COLO668 (cell line): ENCODE results near the gene PTCD2.

Experiments
- DNase-seq: peaks from one replicate; lab custom pipeline; 2025; ENCODE audit not compliant: unreplicated experiment; lab: John Stamatoyannopoulos, UW

PTCD2 gene, protein sequence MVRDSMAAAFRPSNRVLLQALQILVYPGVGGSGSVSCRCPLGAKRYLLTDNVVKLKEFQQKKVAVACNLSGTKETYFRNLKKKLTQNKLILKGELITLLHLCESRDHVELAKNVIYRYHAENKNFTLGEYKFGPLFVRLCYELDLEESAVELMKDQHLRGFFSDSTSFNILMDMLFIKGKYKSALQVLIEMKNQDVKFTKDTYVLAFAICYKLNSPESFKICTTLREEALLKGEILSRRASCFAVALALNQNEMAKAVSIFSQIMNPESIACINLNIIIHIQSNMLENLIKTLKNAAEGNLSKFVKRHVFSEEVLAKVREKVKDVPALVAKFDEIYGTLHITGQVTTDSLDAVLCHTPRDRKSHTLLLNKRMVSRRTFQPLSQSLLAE

DNA sequence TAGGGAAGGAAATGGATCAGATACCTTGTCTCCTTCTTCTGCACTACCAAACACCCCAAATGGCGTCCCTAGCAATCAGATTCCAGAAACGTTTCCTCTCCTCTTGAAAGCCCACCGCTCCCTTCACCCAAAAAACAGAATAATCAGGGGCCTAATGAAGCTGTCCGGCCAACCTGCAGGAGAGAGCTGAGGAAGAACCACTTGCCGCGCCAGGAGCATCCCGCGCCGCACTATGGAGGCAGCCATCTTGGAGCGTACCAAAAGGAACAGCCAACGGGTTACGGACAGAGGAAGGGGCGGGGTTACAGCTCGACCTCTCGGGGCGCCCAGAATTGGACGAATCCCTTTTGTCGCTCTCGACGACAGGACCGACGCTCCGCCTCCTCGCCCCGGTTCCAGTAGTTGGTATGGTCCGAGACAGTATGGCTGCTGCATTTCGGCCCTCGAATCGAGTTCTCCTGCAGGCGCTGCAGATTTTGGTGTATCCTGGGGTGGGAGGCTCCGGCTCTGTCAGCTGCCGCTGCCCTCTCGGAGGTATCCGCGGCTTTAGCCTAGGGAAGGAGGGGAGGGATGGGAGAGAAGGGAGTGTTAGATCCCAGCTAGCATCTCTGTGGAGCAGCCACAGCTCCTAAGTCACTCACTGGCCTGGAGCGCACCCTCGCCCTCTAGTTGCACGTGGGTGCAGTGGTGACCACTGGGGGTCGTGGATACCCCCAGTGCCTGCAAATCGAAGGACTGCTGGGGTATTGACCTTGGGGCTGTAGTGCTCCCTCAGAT lies at the start of gene PTCD2, which contains the start of gene MRPS27:
Gene PTCD2, plus strand, starts transcription at position 398 of the 777 bp plus-strand sequence. Its CDS starts 10 bp downstream, at position 408.
Gene MRPS27, minus strand, starts transcription at position 265 of the 777 bp plus-strand sequence. Its CDS starts 19 bp downstream, at position 246.
- peak; percentile 93 for DNase-seq

DNA sequence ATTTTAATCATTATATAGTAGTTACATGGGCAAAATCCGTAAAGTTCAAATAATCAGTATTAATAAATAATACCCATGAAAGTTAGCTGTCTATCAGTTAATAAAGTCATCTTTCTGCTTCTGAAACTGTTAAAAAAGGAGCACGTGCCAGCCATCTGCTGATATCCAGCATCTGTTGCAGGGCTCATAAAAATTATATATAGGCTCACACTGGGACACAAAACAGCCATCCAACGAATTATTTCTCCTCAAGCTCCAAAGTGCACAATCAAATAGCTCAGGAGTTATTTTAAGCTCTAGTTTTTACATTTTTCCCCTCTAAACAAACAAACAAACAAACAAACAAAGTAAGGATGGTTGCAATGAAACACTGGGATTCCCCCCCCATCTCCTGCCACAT lies 48.5 kb upstream of the PTCD2 start:
- DNase-seq, result no peak

DNA sequence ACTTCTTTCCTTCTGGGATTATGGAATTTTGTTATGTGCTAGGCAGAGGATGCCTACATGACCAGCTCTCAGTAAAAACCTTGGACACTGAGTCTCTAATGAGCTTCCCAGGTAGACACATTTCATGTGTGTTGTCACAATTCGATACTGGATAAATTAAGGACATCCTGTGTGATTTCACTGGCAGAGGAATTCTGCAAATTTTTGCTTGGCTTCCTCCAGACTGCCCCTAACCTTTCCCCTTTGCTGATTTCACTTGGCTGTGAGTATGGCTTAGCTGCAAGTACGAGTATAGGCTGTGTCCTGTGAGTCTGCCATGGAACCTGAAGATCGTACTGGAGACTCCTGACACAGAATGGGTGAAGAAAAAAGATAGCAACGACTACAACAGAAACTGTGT lies 47.8 kb upstream of the PTCD2 start:
- DNase-seq, result no peak

DNA sequence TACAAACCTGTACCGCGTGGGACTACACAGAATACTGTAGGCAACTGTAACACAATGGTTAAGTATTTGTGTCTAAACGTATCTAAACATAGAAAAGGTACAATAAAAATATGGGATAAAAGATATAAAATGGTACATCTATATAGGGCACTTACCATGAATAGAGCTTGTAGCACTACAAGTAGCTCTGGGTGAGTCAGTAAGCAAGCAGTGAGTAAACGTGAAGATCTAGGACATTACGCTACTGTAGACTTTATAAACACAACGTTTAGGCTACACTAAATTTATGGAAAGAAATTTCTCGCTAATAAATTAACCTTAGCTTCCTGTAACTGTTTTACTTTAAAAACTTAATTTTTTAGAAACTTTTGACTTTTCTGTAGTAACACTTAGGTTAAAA lies 46.6 kb upstream of the PTCD2 start:
- DNase-seq, result no peak

DNA sequence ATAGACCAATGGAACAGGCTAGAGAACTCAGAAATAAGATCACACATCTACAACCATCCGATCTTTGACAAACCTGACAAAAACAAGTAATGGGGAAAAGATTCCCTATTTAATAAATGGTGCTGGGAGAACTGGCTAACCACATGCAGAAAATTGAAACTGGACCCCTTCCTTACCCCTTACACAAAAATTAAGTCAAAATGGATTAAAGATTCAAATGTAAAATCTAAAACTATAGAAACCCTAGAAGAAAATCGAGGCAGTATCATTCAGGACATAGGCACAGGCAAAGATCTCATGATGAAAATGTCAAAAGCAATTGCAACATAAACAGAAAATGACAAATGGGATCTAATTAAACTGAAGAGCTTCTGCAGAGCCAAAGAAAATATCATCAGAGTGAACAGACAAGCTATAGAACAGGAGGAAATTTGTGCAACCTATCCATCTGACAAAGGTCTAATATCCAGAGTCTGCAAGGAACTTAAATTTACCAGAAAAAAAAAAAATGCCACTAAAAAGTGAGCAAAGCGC lies 43.9 kb upstream of the PTCD2 start:
- no peak for DNase-seq

DNA sequence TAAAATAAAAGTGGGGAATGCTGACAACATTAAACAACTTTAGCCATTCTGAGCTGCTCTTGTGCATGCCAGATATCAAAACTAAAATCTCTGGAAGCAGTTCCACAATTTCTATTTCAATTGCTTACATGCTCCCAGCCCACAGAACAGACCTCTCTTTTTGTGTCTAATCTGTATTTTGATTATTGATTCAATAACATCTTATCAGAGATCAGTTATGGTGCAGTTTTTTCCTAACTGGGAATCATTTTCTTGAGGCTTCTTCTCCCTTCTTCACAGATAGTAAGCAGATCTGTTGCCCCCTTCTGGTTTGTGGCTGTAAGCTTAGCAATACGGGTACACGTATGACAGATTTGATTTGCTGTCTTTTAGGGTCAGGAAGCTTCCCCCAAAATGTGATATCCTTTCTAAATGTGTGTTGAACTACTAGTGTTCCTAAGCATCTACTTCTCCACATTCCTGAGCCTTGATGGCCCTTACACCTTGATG lies 39.5 kb upstream of the PTCD2 start:
- DNase-seq, result no peak

DNA sequence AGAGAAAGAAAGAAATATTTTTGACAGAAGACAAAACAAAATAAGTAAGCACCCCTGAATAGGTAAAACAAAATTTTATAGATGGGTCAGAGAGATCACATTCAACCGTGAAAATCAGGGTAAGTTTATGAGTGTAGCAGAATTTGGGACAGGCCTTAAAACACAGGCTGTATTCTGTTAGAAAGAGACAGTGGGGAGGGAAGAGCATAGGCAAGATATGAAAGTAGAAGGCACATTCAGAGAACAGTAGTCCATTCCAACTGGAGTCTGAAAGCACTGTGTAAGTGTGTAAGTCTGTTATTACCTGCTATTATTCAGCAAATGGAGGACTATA lies 38.8 kb upstream of the PTCD2 start:
- no peak for DNase-seq

DNA sequence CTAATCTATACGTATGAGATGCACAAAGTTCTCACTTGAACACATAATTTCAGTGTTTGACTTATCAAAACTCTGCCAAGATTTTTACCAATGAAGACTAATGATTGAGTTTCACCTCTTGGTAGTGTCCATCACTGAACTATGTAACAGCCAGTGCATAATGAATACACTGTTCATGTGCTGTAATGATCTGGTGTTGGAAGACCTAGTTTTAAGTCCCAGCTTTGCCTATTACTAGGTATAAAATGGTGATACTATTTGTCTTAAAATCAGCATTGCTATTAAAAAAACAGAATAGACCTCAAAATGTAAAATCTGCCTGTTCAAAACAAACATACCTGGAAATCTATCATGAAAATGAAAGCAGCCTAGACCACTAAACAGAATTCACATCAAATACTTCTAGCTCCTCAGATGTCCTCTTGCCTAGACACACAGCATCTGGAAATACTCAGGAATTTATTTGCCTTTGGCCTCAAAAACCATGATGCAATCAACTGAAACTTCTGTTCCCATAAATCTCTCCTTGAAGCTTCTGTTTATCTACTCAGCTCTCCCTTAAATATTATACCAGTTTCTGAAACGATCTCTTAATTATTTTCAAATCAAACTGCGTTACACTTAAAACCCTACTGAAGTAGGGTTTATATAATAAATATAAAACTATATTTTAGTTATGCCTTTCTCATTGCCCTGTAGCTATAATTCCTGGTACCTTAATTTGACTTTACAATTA lies 38.2 kb upstream of the PTCD2 start:
- DNase-seq, result no peak

DNA sequence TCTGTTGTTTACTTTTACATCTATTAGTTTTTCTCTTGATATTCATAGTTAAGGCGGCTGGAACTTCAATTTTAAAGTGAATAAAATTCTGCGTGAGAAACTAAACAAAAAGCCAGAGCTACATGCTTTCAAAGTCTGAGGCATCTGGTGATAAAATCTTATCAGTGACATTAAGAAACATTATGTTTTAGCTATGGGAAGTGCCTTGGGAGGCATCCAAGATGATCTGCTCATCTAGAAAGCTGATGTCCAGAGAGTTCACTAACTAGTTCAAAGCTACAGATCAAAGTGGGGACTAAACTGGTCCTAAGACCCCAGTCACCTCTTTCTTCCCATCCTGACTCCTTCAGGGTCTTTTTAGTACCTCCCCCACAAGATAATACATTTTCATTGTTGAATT lies 37.3 kb upstream of the PTCD2 start:
- no peak for DNase-seq

DNA sequence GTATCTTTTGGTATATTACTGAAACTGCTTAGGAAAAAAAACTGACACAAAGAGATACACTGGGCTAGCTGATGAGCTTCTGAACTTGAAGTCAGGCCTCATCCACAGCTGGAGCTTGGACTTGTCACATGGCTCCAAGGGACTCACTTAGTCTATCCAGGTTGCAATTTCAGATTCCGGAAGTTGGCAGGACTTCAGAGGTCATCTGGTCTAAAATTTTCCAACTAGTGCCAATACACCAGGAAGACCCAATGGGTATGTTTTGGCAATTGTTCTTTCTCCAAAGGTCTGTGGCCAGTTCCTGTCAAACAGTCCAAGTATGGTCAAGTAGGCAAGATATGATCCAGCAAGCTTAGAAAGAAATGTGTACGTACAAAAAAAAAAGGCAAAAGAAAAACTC lies 36.8 kb upstream of the PTCD2 start:
- no peak for DNase-seq

DNA sequence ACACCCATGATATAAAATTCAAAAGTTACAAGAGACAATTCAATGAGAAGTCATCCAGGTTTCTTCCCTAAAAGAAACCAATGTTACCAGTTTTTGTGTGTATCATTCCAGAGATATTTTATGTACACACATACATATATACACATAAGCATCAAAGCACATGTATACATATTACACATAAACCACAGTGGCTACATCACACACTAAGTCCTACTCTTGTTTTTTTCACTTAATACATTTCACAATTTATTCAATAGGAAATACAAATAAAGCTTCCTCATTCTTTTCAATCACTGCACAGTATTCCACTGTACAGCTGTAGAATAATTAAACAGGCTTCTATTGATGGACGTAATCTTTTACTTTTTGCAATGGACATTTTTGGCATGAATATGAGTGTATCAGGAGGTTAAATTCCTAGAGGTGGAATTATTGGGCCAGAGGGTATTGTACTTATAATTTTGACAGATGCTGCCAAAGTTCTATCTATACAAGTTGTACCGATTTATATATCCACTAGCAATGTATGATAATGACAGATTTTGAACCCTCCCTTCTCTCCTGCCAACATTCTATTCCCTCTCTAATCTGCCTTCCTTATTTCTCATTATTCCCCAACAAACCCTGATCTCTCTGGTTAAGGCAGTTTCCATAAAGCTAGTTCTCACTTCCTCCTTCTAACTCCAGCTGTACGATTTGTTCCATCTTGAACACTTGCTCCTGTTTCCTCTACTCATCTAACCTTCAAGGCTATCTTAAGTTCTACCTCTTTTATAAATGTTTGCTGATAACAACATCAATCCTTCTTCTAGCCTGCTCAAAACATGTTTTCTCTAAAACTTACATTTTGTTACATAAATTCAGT lies 35.4 kb upstream of the PTCD2 start:
- no peak for DNase-seq

DNA sequence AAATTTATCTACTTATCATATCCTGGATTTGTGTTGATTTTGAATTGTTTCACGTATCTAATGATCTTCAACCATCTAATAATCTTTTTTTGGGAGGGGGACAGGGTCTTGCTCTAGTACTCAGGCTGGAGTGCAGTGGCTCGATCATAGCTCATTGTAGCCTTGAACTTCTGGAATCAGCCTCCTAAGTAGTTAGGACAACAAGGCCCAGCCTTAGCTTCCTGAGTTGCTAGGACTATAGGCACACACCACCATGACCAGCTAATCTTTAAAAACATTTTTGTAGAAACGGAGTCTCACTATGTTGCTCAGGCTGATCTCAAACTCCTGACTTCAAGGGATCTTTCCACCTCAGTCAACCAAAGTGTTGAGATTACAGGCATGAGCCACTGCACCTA lies 34.8 kb upstream of the PTCD2 start:
- DNase-seq, result no peak

DNA sequence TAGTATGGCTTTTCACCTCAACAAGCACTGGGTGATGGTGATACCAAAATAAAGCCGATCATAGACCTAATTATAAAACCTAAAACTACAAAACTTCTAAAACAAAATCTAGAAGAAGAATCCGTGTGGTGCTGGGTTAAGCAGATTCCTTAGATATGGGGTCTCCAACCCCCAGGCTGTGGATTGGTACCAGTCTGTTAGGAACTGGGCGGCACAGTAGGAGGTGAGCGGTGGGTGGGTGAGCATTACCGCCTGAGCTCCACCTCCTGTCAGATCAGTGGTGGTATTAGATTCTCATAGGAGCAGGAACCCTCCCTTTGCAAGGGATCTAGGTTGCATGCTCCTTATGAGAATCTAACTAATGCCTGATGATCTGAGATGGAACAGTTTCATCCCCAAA lies 33.4 kb upstream of the PTCD2 start:
- no peak for DNase-seq

DNA sequence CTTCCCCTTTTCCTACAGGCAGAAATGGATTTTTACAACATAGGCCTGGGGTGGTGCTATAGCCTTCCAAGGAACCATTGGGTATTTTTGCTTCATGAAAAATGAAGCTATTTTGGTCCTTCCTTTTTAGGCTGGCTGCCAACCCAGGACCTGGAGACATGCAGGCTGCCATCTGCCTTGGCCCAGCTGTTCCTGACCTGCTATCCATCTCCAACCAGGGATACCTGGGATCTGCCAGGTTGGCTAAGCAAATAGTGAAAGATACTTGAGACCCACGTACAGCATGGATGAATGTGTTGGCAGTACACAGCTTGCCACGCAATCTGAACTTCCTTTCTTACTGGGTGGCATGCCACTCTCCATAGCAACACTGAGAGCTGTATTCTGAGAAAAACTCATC lies 31.2 kb upstream of the PTCD2 start:
- peak; percentile 24 for DNase-seq

DNA sequence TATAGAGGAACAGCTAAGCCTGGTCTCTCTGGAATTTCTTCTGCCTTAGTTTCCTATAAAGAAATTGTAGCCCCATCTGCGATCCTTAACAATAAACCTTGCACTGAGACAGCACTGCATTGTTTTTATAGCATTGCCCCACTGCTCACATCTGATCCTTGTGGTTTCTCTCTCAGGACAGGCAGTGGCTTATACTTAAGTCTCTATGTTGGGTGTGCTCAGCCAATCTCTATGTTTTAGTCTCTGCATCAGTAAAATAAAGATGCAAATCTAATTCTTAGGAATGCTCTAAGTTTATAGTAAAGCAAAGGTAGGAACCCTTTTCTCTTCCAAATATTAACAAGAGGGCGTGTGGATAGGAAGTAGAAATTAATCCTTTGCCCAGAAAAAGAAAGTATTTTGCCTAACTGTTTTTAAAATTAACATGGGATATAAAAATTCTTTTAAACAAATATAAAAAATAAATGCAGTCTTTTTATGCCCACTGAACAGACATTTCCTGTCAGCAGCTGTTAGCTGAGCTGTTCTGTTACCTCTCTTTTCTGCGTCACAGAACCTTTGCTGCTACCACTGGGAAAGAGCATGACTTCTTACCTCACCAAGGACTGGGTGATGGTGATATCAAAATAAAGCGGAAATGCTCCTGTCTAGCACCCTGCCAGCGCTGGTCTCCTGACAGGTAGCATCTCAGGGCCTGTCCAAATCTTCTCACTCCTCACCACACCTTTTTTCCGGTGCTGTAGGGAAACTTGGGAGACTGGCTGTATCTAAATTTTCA lies 29.6 kb upstream of the PTCD2 start:
- DNase-seq, result no peak

DNA sequence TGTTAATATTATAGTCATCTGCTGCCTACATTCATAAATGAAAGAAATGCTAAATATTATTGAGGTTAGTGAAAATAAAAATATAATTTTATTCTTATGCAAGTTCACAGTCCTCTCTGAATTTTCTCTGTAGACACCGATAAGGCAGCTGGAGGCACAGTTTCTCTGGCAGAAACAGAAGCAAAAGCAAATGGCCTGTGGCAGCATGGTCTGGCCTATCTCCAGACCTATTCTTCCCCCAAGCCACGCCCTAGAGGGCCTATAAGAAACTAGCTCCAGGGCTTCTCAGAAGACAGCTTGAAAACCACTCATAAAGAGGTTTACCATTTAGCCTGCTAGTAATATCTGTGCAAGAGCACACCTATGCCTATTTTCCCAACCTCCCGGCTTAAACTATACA lies 28.6 kb upstream of the PTCD2 start:
- no peak for DNase-seq

DNA sequence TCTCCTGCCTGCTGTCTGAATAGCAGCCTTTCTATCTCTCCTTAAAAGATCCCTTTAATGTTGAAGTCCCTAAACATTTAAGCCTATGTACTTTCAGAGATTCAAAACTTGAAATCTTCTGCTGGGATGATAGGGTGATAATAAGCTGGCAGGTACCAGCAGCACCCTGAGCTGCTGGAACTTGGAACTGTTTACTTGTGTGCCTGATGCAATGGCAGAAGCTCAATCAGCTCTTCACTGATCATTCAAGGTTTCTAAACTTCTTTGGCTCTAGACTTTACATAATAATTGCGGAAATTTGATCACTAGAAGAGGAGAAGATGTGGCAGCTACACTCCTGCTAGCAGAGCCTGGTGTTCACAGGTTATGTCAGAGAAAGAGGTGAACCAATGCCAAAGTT lies 27.8 kb upstream of the PTCD2 start:
- no peak for DNase-seq

DNA sequence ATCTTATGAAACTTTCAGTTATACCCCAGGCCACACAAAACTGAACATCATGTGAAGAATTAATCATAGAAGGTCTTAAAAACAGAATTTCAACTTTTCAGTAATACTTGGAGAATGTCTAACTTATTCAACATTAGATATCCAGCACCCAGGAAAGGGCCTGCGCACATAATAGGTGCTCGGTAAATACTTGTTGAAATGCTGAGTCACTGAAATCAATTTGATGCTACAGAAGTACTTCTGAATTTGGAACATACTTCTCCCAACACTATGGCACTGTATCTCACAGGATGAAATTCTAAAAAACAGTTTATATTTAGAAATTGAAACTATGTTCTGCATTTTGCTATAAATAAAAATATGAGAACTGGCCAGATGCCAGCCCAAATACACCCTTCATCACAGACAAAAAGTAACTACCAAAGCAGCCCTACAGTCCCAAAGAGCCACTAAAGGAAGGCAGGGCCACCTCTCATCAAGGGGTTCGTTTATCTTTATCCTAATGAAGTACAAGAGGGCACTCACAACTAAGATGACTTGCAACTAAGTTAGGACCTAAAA lies 26.6 kb upstream of the PTCD2 start:
- DNase-seq, result no peak

DNA sequence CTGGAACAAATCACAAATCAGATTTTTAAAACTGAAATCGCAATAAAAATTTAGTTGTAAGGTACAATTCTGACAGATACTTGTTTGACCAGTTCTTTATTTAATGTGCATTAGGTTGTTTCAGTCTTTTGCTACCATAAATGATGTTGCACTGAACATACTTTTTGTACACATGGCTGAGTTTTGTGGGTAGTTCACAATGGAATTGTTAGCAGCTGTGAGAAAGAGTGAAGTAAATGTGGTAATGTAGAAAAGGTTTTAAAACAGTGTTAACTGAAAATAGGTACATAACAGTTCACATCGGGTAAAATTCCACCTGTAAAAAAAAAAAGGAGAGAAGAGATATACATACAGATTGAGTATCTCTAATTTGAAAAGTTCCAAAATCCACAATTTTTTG lies 25.7 kb upstream of the PTCD2 start:
- DNase-seq, result no peak
